GM19240 (cell line): ENCODE measurements around the gene APLF.

Experiments used
- DNase-seq: peaks from one replicate; pipeline ENCODE4 v3.0.0; 2011; ENCODE audit warnings: low spot score; ENCODE audit not compliant: insufficient read length

The APLF gene, protein sequence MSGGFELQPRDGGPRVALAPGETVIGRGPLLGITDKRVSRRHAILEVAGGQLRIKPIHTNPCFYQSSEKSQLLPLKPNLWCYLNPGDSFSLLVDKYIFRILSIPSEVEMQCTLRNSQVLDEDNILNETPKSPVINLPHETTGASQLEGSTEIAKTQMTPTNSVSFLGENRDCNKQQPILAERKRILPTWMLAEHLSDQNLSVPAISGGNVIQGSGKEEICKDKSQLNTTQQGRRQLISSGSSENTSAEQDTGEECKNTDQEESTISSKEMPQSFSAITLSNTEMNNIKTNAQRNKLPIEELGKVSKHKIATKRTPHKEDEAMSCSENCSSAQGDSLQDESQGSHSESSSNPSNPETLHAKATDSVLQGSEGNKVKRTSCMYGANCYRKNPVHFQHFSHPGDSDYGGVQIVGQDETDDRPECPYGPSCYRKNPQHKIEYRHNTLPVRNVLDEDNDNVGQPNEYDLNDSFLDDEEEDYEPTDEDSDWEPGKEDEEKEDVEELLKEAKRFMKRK

DNA sequence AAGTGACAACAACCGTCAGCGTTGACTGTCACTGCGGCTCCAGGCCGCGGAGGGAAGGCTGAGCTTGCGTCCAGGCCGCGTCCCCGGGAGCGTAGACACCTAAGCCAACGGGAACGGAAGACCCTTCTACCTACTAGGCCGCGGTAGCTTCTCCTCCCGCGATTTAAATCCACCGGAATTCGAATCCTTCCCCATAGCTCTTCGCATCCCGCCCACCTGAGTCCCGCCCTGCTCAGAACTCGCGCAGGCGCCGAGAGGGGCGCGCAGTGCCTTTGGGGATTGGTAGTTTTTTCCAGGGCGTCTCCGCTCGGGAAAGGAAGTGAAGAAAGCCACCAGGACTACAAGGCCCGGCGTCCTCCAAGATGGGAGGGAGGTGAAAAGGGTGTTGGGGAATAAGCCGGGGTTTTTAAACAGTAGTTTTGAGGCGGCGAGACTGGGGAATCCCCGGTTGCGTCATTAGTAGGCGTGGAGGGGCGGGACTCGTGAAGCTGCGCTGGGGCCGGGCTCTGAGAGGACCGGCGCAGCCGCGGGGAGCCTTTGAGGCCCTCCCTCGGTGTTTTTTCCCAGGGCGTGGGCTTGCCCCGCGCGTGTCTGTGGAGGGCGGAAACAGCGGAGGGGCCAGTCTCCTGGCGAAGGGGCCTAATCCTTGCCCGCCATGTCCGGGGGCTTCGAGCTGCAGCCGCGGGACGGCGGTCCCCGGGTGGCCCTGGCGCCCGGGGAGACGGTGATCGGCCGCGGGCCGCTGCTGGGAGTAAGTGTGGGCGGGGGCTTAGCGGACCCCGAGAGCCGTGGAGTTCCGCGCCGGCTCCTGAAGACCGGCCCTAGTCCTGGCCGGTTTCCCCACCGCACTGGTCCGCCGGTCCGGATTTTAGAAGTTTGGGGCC lies at the start of gene APLF, which contains the start of gene FBXO48:
TSS of gene APLF (plus strand) at position 509 of the 884 bp plus-strand sequence. CDS start at position 656, 147 bp downstream.
TSS of gene FBXO48 (minus strand) at position 218 of the 884 bp plus-strand sequence. CDS start 2,149 bp downstream, outside the sequence.
- DNase-seq = peak; percentile 85

- DNase-seq = no peak
Measured at GRCh38 chr2:68417926-68418325, 49.5 kb upstream of the APLF start.

DNA sequence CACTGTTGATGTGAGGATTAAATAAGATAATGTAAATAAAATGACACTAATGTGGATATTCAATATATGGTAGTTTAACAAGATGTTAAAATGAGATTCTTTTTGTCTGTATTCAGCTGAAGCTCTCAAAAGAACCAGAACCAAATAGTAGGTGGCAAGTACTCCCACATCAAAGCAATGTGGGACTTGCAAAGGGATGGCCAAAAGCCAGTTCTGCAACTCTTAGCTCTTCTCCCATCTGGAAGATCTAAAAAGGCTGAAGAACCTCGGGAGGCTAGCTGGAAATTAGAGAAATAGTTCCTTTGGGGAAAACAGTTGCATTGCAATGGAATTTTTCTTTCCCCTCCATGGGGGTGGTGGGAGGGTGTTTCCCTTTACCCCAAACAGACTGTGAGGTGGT lies 49.0 kb upstream of the APLF start:
- no peak for DNase-seq

DNA sequence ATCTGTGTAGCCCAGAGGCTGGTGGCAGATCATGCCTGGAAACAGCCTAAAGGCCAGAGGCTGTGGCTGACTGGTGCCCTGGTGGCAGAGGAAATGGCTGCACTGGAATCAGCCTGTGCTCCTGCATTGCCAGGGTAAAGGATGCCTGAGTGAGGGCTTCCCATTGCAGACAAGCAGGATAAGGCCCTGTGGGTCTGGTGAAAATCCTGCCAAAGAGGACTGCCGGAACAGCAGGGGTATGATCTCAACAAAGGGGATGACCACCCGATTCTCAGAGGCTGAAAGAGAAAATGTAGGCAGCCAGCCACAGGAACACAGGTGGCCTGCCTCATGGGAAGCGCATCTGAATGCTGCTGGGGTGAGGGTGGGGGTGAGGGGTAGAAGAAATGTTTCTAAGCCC lies 48.5 kb upstream of the APLF start:
- DNase-seq = no peak

- DNase-seq = no peak
Measured at GRCh38 chr2:68420254-68420910, 47.0 kb upstream of the APLF start.

DNA sequence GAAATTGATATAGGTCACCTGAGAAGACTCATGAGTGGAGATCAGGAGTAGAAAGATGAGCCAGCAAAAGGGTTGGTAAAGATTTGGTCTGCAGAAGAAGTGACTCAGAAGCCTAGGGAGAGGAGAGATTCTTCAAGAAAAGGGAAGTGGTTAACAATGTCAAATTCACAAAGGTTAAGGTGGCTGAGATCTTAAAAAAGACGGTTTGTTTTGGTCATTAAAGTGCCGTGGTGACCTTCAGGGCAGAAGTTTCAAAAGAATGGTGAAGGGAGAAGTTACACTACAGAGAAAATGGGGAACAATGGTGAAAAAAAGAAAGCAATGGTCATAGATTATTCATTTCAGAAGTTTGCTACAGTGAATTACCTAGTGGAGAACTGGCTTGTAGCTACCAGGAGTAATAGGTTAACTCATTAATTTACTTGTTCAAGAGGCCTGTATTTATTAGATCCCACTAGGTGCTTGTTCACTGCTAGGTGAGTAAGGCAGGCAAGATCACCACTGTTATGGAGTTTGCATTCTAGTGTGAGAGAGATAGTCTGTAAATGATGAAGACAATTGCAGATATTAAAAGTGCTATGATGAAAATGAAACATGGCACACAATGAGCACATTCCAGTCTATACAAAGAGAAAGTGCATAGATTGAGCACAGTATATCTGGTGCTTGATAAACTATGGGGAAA lies 43.3 kb upstream of the APLF start:
- DNase-seq = peak; percentile 38

- DNase-seq = no peak
Measured at GRCh38 chr2:68425503-68425902, 41.9 kb upstream of the APLF start.

- DNase-seq = no peak
Measured at GRCh38 chr2:68426446-68426845, 40.9 kb upstream of the APLF start.

GRCh38 chr2:68426848-68427579 lies 40.4 kb upstream of the APLF start:
- no peak for DNase-seq

DNA sequence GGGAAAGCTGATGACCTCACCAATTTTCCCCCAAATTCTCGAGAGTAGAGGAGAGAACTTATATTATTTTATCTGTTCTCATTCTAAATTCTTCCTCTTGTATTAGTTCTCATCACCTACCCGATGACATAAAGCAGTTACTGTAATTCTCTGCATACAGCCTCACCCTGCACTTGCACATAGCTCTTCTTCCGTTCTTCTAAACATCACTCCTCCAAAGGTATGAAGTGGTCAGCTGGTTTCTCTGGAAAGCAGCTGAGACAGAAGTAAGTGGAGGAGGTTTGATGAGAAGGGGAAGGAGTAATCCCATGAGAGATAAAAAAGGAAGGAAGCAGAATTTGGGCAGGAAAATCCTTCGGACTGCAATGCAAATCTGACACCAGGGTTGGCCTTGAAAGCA lies 39.3 kb upstream of the APLF start:
- no peak for DNase-seq

- DNase-seq = no peak
Measured at GRCh38 chr2:68428746-68429145, 38.6 kb upstream of the APLF start.

DNA sequence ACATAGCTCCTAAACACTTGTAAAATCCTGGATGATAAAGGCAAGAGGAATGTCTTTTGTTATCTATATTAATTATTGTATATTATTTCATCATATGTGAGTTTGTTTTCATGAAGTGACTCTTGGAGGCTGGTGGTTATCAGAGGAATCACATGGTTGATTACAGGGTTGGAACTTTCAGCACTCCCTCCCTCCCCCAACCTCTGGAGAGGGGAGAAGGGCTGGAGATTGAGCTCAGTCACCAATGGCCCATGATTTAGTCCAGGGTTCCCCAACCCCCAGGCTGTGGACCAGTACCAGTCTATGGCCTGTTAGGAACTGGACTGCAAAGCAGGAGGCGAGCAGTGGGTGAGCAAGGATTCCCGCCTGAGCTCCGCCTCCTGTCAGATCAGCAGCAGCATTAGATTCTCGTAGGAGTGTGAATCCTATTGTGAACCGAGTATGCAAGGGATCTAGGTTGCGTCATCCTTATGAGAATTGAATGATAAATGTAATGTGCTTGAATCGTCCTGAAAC lies 38.0 kb upstream of the APLF start:
- no peak for DNase-seq

DNA sequence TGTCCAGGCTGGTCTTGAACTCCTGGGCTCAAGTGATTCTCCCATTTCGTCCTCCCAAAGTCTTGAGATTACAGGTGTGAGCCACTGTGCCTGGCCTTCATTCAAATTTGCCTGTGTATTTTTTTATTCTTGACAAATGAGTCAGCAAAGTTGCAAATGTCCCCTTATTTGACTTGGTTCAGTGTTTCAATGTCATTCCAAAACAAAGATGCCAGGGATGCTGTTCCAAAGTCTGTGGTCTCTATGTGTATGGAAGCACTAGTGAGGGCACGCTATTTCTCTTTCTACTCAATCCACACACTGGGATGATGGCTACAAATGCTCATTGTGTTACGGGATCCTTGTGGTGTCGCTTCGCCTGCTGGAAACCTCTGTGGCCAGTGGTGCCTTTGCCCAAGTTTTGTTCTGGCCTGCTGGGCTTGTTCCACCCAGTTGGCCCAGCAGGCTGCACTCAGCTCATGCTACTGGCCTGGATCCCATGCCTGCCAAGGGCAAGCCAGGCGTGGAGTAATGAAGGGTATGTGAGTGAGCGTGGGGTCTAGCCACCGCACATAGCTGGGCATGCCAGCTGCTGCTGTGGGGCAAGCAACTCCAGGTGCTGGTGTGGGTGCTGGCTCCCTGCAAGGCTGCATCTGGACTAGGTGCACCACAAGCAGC lies 35.9 kb upstream of the APLF start:
- no peak for DNase-seq

DNA sequence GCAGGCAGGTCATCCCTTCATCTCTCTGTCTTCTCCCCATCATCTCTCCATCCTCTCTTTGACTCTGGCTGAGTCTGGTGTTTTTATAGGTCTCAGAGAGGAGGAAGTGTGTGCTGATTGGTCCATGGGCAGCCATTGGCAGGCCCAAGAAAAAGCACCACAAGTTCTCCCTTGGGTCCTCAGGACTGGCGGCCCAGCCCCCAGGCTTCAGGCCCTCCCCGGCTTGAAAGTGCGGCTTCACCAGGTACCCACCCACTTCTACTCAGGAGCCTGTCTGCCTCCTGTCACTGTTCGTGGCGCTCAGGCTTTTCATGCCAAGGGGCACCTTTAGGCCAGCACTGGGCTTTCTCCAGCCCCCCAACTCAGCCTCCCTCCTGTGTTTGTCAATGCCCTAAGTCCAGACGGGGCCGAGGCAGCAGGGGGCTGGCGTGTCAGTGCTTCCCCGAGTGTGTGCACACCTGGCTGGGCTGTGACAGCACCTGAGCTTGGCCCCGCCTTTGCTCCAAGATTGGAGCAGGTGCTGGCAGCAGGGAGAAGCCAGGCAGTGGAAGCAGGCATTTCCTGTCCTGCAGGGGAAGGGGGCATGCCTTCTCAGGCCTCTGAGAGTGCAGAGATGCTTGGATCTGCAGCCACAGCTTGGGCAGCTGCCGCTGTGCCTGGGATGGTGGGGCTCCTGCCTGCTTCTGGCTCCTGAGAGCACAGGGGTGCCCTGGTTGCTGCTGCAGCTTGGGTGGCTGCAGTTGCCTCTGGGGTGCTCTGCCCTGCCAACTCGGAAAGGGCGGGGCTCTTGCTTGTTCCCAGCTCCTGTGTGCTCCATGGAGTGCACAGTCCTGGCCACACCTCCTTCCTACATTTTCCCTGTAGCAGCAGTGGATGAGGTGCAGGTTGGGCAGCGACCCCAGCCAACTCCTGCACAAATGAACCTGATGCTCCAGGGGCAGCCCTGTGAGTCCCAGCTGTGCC lies 34.4 kb upstream of the APLF start:
- no peak for DNase-seq

- DNase-seq = no peak
Measured at GRCh38 chr2:68434981-68435380, 32.4 kb upstream of the APLF start.

DNA sequence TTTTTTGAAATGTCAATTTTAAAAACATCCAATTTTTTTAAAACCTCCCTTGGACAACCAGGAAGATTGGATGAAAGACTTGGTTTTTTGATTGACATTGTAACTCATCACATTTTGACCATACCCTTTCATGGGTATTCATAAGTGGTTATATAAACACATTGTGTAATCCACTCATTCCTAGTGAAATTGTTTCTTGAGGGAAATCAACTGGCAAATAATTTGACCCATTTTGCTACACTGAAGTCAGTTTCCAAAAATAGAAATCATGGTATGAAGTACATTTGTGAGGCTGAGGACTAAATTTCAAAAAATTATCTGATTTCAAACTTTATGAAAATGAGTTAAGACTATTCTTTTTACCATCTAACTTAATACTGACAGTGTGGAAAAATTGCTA lies 31.8 kb upstream of the APLF start:
- DNase-seq = no peak

- no peak for DNase-seq
Measured at GRCh38 chr2:68436270-68436669, 31.1 kb upstream of the APLF start.
